Measurements from ENCODE around the gene PACRG. TPM values are rescaled to one million over a fixed set of nuclear protein-coding genes. Genes with fewer than 3 reads are reported as not detected.

The PACRG gene
- total and polyA plus RNA-seq, 2 of the 8 experiments (the other 6 are each of a cell fraction or from before 2014, with no cell fraction given) = 0.44 to 0.54 TPM

DNA sequence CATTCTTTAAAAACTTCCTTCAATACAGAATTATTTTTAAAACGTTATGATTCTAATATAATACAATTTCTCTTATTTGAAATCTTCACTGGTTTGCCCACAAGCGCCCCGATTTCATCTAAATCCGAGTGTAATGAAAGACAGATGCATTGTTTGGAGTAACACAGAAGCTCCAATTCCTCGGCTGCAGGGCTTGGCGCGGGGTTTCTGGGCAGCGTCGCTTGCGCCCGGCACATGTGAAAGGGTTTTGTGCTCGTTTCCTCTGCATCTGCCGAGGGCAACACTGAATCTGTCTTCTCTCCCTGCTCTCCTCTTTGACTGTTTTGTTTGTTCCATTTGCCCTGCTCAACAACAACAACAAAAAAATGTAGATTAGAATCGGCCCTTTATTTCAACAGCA lies 438.1 kb downstream of the PACRG start:
- no peaks in the 10 kb centered on the region for H3K27me3 ChIP-seq (replicated peaks in 1 of 4; ENCODE audit: control insufficient read depth in 3 of 4, extremely low read depth in 1 of 4, insufficient read depth in 3 of 4, low read length in 3 of 4)
- no peak for DNase-seq (ENCODE audit: low read depth in 1 of 2, low spot score in 2 of 2)
- H3K36me3 ChIP-seq (ENCODE audit: control insufficient read depth in 2 of 4, insufficient read depth in 4 of 4, low read length in 3 of 4) = no peaks in the 10 kb centered on the region
- H2AK5ac ChIP-seq (ENCODE audit: low read depth, low read length) = no peak overlapping the region
- no peak overlapping the region; a peak in 1 of 7 replicates for H3K9ac ChIP-seq (replicated peaks in 1 of 4; ENCODE audit: extremely low read depth in 1 of 4, low read depth in 3 of 4, low read length in 3 of 4)
- H4K91ac ChIP-seq (replicated peaks; ENCODE audit: insufficient read length, low read length) = no peak overlapping the region
- no peak overlapping the region for H3K14ac ChIP-seq (ENCODE audit: insufficient read length)
- H3K23ac ChIP-seq (ENCODE audit: insufficient read length) = no peak overlapping the region
- H3K4me2 ChIP-seq (ENCODE audit: insufficient read depth in 1 of 2, low read depth in 2 of 2, low read length in 2 of 2) = no peak overlapping the region
- CTCF ChIA-PET (ENCODE audit: partially characterized antibody) = interaction anchor here (1.0 kb wide), 1 partner anchor 211 kb away, joined by 3 read pairs; no protein-coding TSS in a partner anchor
- peaks cover 0 to 3% of the 10 kb centered on the region in 2 experiments; a peak in 2 of 4 replicates for H3K9me3 ChIP-seq (ENCODE audit: insufficient read depth in 2 of 2, low read depth in 1 of 2, low read length in 1 of 2)
- POLR2A ChIA-PET (ENCODE audit: partially characterized antibody) = no interaction called here
- no peak overlapping the region for H3K4me3 ChIP-seq (ENCODE audit: extremely low read depth in 1 of 4, insufficient read depth in 2 of 4, low read depth in 3 of 4, low read length in 4 of 4)
- no peak overlapping the region for H4K5ac ChIP-seq (ENCODE audit: insufficient read length, low read depth, low read length)
- H2BK120ac ChIP-seq (replicated peaks; ENCODE audit: low read depth, low read length) = no peak overlapping the region
- no peak overlapping the region for H2BK15ac ChIP-seq (ENCODE audit: low read length)
- H3K27ac ChIP-seq (ENCODE audit: low read depth, low read length) = no peak overlapping the region
- no peak overlapping the region for H2BK12ac ChIP-seq (ENCODE audit: low read depth, low read length)
- H4K20me1 ChIP-seq (replicated peaks in 1 of 2; ENCODE audit: control insufficient read depth in 1 of 2, insufficient read depth in 2 of 2, low read length in 2 of 2) = no peaks in the 10 kb centered on the region
- H3K23me2 ChIP-seq (ENCODE audit: low read depth, low read length) = no peaks in the 10 kb centered on the region
- H3K79me1 ChIP-seq (ENCODE audit: low read depth, low read length) = no peaks in the 10 kb centered on the region
- 94% methylated on average over 14 of the region's 14 CpGs; no CpG with 5 or more reads in 1 of the 2 experiments for WGBS, 2 experiments (ENCODE audit: extremely low coverage in 1 of 2, insufficient coverage in 1 of 2, insufficient read length in 1 of 2, insufficient replicate concordance in 2 of 2, low coverage in 1 of 2, low lambda C conversion rate in 2 of 2, missing lambda C conversion rate in 1 of 2)
- H2BK5ac ChIP-seq (ENCODE audit: low read depth, low read length) = no peak overlapping the region
- H4K8ac ChIP-seq (ENCODE audit: extremely low read depth, insufficient read depth, low read length) = no peak overlapping the region
- FAIRE-seq = no peak
- no peak overlapping the region for H3K56ac ChIP-seq (replicated peaks; ENCODE audit: insufficient read length, low read depth, low read length)
- H2BK20ac ChIP-seq (ENCODE audit: low read length) = no peak overlapping the region
- no peak overlapping the region for H2AFZ ChIP-seq (ENCODE audit: low read length)
- H3K79me2 ChIP-seq (ENCODE audit: control insufficient read depth in 1 of 2, insufficient read depth in 2 of 2, low read length in 2 of 2) = no peaks in the 10 kb centered on the region
- no peak overlapping the region for H3K4ac ChIP-seq (replicated peaks; ENCODE audit: insufficient read length, low read depth, low read length)
- no peaks in the 10 kb centered on the region for H3K4me1 ChIP-seq (replicated peaks in 1 of 4; ENCODE audit: control insufficient read depth in 3 of 4, insufficient read depth in 4 of 4, low read length in 3 of 4)
- H3K18ac ChIP-seq (ENCODE audit: extremely low read depth, low read length) = no peak overlapping the region
- TF ChIP-seq TAF7 (optimal IDR thresholded peaks at IDR 0.05; ENCODE audit: borderline replicate concordance, low read depth, low read length) (no peak), HDAC2 (IDR thresholded peaks at IDR 0.05; ENCODE audit: borderline replicate concordance in 1 of 2, low read depth in 2 of 2, low read length in 2 of 2) (no peak), YY1 (IDR thresholded peaks at IDR 0.05; ENCODE audit: low read depth, low read length) (no peak), RNF2 (IDR thresholded peaks at IDR 0.05; ENCODE audit: borderline replicate concordance, low read depth, low read length, missing control alignments, poor library complexity, severe bottlenecking) (no peak), CTBP2 (IDR thresholded peaks at IDR 0.05; ENCODE audit: borderline replicate concordance, insufficient read depth, insufficient read length, low read length) (no peak), BACH1 (IDR thresholded peaks at IDR 0.05; ENCODE audit: low read length) (no peak), POU5F1 (IDR thresholded peaks at IDR 0.05; ENCODE audit: low read depth, low read length) (no peak), HDAC6 (IDR thresholded peaks at IDR 0.05; ENCODE audit: low read depth, low read length) (no peak), NRF1 (IDR thresholded peaks at IDR 0.05; ENCODE audit: low read depth, low read length) (no peak), JUN (IDR thresholded peaks at IDR 0.05; ENCODE audit: low read depth, low read length) (no peak), RXRA (IDR thresholded peaks at IDR 0.05; ENCODE audit: insufficient read depth, low read depth, low read length) (no peak), KDM1A (IDR thresholded peaks at IDR 0.05; ENCODE audit: borderline replicate concordance, low read length) (no peak)
- TF ChIP-seq, protein P1, sequence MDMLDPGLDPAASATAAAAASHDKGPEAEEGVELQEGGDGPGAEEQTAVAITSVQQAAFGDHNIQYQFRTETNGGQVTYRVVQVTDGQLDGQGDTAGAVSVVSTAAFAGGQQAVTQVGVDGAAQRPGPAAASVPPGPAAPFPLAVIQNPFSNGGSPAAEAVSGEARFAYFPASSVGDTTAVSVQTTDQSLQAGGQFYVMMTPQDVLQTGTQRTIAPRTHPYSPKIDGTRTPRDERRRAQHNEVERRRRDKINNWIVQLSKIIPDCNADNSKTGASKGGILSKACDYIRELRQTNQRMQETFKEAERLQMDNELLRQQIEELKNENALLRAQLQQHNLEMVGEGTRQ (IDR thresholded peaks at IDR 0.05; ENCODE audit: low read length) = no peak
